Left cardiac atrium (tissue), 4 donors: Measurements from ENCODE around the gene EPX. TPM values are rescaled to one million over a fixed set of nuclear protein-coding genes. Genes with fewer than 3 reads are reported as not detected.

Experiments used
- ATAC-seq, 2 donors: fragments of 200-7000 bp; cut with Tn5 transposase; one replicate each; pipeline ENCODE4 v1.9.1; 2020; ENCODE audit warnings: mild to moderate bottlenecking in 2 of 2, moderate library complexity in 2 of 2
- DNase-seq: peaks from one replicate; pipeline ENCODE4 v3.0.0-alpha.2; 2020
- intact Hi-C, 2 donors: fragments of 100-400 bp; cut with DNase I; formaldehyde crosslinking; loops; one replicate each; pipeline versions ENCODE4 v1.14.1 to v1.15.1; 2022 to 2023
- total RNA-seq, 2 donors: library from RNA; stranded (reverse); fragmentation: NEBNext Ultra II Directional; extraction: Animal tissue kit (Norgen Biotek cat#: 25700); gene quantifications; one replicate each; pipeline ENCODE4 v1.2.1, GENCODE V29; 2021
- donor health status: DM: no; HTN: yes; CAD: no.
- donor health status: DM: no; HTN: yes; CAD: no; lungs with severe emphysema.
- donor health status: DM: yes; HTN: yes; CAD: no.
- donor health status: Dilated cardiomyopathy.

EPX gene
- total RNA-seq, 2 donors from 2014 or later, result not detected

GRCh38 chr17:58246104-58246740, 53.7 kb downstream of the EPX start:
- intact Hi-C loops, result loop anchor here in 1 of 2 donors (10.0 kb wide), 1 partner anchor 169 kb away; the partner anchor contains the start of gene RNF43
- no peak for DNase-seq

GRCh38 chr17:58246781-58247180, 54.3 kb downstream of the EPX start:
- ATAC-seq, result no peak

More at GRCh38 chr17:58246104-58246740, 53.7 kb downstream of the EPX start:
- ATAC-seq, result no peak

GRCh38 chr17:58247511-58248363, 55.2 kb downstream of the EPX start:
- ATAC-seq, result no peak
- no peak for DNase-seq
- intact Hi-C loops, result loop anchor here in 1 of 2 donors (10.0 kb wide), 1 partner anchor 167 kb away; the partner anchor contains the start of gene RNF43

More at GRCh38 chr17:58246781-58247180, 54.3 kb downstream of the EPX start:
- DNase-seq, result no peak
- intact Hi-C loops, result loop anchor here in 1 of 2 donors (10.0 kb wide), 1 partner anchor 168 kb away; the partner anchor contains the start of gene RNF43

GRCh38 chr17:58248955-58249269, 56.4 kb downstream of the EPX start:
- intact Hi-C loops, result loop anchor here in 1 of 2 donors (10.0 kb wide), 1 partner anchor 166 kb away; the partner anchor contains the start of gene RNF43
- DNase-seq (no peak), ATAC-seq (no peak)

GRCh38 chr17:58249270-58250133, 57.0 kb downstream of the EPX start:
- DNase-seq (peak; percentile 65), ATAC-seq (peak; percentile 91 to 95)
- intact Hi-C loops, result loop anchor here in 1 of 2 donors (10.0 kb wide), 1 partner anchor 165 kb away; the partner anchor contains the start of gene RNF43

GRCh38 chr17:58250344-58251011, 58.0 kb downstream of the EPX start:
- DNase-seq, result no peak

GRCh38 chr17:58252141-58252540, 59.6 kb downstream of the EPX start:
- intact Hi-C loops, result no loop called here
- no peak for DNase-seq
- ATAC-seq, result no peak

More at GRCh38 chr17:58250344-58251011, 58.0 kb downstream of the EPX start:
- ATAC-seq, result no peak
- intact Hi-C loops, result no loop called here

- no peak for DNase-seq
- intact Hi-C loops, result no loop called here
- ATAC-seq, result no peak
These were observed 60.6 kb downstream of the EPX start for GRCh38 chr17:58253082-58253481.

Other genes starting within 250 kb of the EPX start
- gene CUEDC1, start 237.3 kb upstream of the EPX start, total RNA-seq, result 10 to 100 TPM; 38.3 to 45.5 TPM
- gene VEZF1, start 204.5 kb upstream of the EPX start, total RNA-seq, result 10 to 100 TPM; 54.1 to 60.9 TPM
- 100 to 1,000 TPM; 113 to 137 TPM for gene SRSF1, start 185.5 kb upstream of the EPX start, total RNA-seq
- 10 to 100 TPM; 50.5 to 51.0 TPM for gene DYNLL2, start 109.3 kb upstream of the EPX start, total RNA-seq
- gene OR4D1, start 44.3 kb upstream of the EPX start, total RNA-seq, result not detected
- not detected for gene OR4D2, start 25.7 kb upstream of the EPX start, total RNA-seq
- gene MKS1, start 26.5 kb downstream of the EPX start, total RNA-seq, result 1 to 10 TPM; 4.5 to 9.0 TPM
- gene LPO, start 45.9 kb downstream of the EPX start, total RNA-seq, result not detected
- under 1 TPM; 0.24 to 0.32 TPM for gene MPO, start 88.2 kb downstream of the EPX start, total RNA-seq
- 1 to 10 TPM; 8.8 to 9.0 TPM for gene TSPOAP1, start 136.1 kb downstream of the EPX start, total RNA-seq
- 10 to 100 TPM; 49.4 to 60.6 TPM for gene SUPT4H1, start 159.5 kb downstream of the EPX start, total RNA-seq
- gene RNF43, start 224.8 kb downstream of the EPX start, total RNA-seq, result 1 to 10 TPM; 4.0 to 4.7 TPM